Uterus (tissue), 2 donors: ENCODE measurements around the gene GRIK2.

Source experiments
- POLR2A ChIP-seq, 2 donors: fragments of 450-650 bp; IDR thresholded peaks; one replicate each; pipeline ENCODE4 v1.6.1; 2016; ENCODE audit warnings: antibody characterized with exemption in 2 of 2, mild to moderate bottlenecking in 1 of 2, moderate library complexity in 1 of 2
- TF ChIP-seq, protein P1 (sequence below), 4 experiments: fragments of 200-600 bp in 2 of 4; fragments of 450-650 bp in 2 of 4; sonication (generic) in 2 of 4; IDR thresholded peaks; one replicate each; pipeline ENCODE4 v1.5.1; 2016 to 2019; ENCODE audit warnings: antibody characterized with exemption in 4 of 4, mild to moderate bottlenecking in 2 of 4, moderate library complexity in 1 of 4

DNA sequence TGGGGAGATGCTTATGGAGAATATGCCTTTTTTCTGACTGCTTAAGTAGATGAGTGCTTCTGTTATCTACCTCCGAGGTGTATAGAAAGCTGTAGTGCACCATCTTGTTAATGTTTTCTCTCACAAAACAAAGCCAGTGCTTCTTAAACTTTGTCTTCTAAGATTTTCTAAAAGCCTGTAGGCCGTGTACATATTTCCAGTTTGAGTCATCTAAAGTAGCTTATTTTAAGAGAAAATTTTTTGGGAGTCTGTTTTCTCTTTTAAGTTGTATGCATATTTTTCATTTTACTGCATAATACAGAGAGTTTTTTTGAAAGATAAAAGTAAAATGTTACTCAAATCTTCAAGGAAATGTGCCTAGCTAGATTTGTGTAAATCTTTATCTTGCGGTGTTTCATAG lies 151.7 kb downstream of the GRIK2 start:
- TF ChIP-seq, protein P1, sequence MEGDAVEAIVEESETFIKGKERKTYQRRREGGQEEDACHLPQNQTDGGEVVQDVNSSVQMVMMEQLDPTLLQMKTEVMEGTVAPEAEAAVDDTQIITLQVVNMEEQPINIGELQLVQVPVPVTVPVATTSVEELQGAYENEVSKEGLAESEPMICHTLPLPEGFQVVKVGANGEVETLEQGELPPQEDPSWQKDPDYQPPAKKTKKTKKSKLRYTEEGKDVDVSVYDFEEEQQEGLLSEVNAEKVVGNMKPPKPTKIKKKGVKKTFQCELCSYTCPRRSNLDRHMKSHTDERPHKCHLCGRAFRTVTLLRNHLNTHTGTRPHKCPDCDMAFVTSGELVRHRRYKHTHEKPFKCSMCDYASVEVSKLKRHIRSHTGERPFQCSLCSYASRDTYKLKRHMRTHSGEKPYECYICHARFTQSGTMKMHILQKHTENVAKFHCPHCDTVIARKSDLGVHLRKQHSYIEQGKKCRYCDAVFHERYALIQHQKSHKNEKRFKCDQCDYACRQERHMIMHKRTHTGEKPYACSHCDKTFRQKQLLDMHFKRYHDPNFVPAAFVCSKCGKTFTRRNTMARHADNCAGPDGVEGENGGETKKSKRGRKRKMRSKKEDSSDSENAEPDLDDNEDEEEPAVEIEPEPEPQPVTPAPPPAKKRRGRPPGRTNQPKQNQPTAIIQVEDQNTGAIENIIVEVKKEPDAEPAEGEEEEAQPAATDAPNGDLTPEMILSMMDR (IDR thresholded peaks at IDR 0.05) = no peak
- TF ChIP-seq POLR2A (IDR thresholded peaks at IDR 0.05) = no peak
